Central memory CD8-positive, alpha-beta T cell (primary cell): Measurements from ENCODE around the gene LPP.

ENCODE experiments used
- ATAC-seq: fragments of 150-1000 bp; cut with Tn5 transposase; replicated peaks from 2 replicates; pipeline ENCODE4 v1.10.0; 2022; ENCODE audit warnings: mild to moderate bottlenecking, moderate FRiP score, moderate number of reproducible peaks; ENCODE audit not compliant: poor library complexity, severe bottlenecking; ENCODE audit errors: extremely low read depth
- DNase-seq, 2 donors: peaks; one replicate each; pipeline ENCODE4 v3.0.0; 2021; ENCODE audit warnings: low spot score in 2 of 2
- H3K27ac Mint-ChIP-seq: one replicate; pipeline ENCODE4 v1.8.0; 2022; ENCODE audit warnings: low read depth, mild to moderate bottlenecking, moderate library complexity, mixed read lengths
- H3K27me3 Mint-ChIP-seq: one replicate; pipeline ENCODE4 v1.8.0; 2022; ENCODE audit warnings: mixed read lengths
- H3K36me3 Mint-ChIP-seq: one replicate; pipeline ENCODE4 v1.8.0; 2022; ENCODE audit warnings: mild to moderate bottlenecking, moderate library complexity, mixed read lengths; ENCODE audit not compliant: insufficient read depth
- H3K4me1 Mint-ChIP-seq: one replicate; pipeline ENCODE4 v1.8.0; 2022; ENCODE audit warnings: mixed read lengths
- H3K4me3 Mint-ChIP-seq: one replicate; pipeline ENCODE4 v1.8.0; 2022; ENCODE audit warnings: mild to moderate bottlenecking, moderate library complexity, mixed read lengths
- H3K9me3 Mint-ChIP-seq: one replicate; pipeline ENCODE4 v1.8.0; 2022; ENCODE audit warnings: mixed read lengths

The LPP gene

DNA sequence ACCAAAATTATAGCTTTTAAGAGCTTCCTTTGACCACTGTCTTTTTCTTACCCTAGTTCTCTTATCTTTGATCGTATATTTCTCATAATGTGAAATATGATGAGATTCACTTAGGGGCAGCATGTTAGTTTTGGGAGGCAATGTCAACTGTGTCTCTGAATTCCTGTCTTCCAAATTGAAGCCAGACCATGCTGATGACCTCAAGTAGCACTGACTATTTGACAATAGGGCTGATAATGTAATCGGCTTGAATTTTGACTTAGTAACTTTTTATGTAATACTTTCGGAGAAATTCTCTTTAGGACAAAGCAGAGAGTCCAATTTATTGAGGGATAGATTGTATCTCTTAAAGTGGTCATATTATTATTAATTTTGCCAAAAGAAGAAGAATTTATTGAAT, 722.4 kb downstream of the LPP start:
- no peak overlapping the region for H3K27ac Mint-ChIP-seq
- DNase-seq (no peak), ATAC-seq (no peak)
- peaks cover 23% of the 10 kb centered on the region for H3K36me3 Mint-ChIP-seq
- no peaks in the 10 kb centered on the region for H3K9me3 Mint-ChIP-seq
- H3K4me1 Mint-ChIP-seq: no peaks in the 10 kb centered on the region
- H3K27me3 Mint-ChIP-seq: no peaks in the 10 kb centered on the region
- no peak overlapping the region for H3K4me3 Mint-ChIP-seq

DNA sequence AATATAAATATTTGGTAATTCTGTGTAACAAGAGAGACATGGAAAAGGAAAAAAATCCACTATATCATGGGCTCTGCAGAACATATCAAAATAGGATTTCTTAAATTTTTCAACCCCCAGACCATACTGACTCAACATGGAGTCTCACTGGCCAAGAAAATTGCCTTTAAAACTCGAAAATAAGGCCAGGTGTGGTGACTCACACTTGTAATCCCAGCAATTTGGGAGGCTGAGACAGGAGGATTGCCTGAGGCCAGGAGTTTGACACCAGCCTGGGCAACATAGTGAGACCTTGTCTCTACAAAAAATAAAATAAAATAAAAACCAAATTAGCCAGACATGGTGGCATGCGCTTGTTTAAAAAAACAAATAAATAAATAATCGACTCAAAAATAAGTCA, 723.4 kb downstream of the LPP start:
- H3K4me1 Mint-ChIP-seq: no peaks in the 10 kb centered on the region
- H3K4me3 Mint-ChIP-seq: no peak overlapping the region
- no peak overlapping the region for H3K27ac Mint-ChIP-seq
- H3K36me3 Mint-ChIP-seq: peaks cover 22% of the 10 kb centered on the region
- H3K27me3 Mint-ChIP-seq: no peaks in the 10 kb centered on the region
- no peaks in the 10 kb centered on the region for H3K9me3 Mint-ChIP-seq
- DNase-seq (no peak), ATAC-seq (no peak)

DNA sequence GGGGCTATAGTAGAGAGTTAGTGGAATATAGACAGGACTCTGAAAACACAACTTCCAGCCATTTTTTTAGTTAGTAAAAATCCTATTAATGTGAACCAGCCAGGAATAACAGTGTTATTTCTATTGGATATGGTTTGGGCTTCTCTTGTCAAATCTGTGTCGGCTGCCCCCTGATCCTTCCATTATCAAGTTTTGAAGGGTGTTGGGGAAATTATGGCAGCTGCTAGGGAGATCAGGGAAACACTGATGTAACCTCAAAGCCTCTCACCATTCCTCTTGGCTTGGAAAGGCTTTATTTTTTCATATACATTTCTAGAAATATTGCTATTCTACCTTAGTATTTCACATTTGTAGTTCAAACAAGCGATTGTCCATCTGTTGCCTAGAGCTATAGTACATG, 724.1 kb downstream of the LPP start:
- peaks cover 25% of the 10 kb centered on the region for H3K36me3 Mint-ChIP-seq
- ATAC-seq (no peak), DNase-seq (no peak)
- H3K27me3 Mint-ChIP-seq: no peaks in the 10 kb centered on the region
- H3K4me3 Mint-ChIP-seq: no peak overlapping the region
- no peaks in the 10 kb centered on the region for H3K4me1 Mint-ChIP-seq
- no peaks in the 10 kb centered on the region for H3K9me3 Mint-ChIP-seq
- no peak overlapping the region for H3K27ac Mint-ChIP-seq

DNA sequence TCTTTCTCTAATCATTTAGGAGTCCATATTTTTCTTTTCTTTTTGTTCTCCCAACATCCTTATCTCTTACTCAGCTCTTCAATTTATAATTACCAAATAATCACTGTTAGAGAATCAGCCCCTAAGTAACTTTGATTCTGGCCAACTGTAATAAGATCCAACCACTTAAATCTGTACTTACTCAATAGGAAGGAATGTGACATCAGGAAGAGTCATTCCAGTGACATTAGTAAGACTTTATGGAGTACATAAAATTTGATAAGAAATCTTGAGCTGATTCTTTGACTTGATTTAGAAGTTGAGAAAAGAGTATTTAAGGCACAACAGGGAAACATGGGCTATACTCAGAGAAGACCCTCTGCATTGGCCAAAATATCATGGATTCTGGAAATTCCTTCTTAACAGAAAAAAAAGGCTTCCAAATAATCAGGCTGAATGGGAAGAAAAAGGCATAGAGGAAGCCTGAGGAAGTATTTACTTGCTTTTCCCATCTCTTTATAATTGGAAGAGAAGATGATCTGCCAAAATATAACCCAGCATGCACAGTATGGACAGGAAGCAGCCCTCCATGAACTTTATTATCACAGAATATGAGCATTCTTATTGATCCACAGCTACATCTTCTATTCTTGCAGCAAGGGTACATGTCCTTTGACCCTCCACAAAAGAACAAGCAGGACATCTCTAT, 728.1 kb downstream of the LPP start:
- Mint-ChIP-seq H3K9me3 (no peaks in the 10 kb centered on the region), H3K4me3 (no peak overlapping the region), H3K36me3 (peaks cover 7% of the 10 kb centered on the region), H3K27ac (no peak overlapping the region), H3K4me1 (no peaks in the 10 kb centered on the region), H3K27me3 (no peaks in the 10 kb centered on the region)
- no peak for ATAC-seq
- no peak for DNase-seq

DNA sequence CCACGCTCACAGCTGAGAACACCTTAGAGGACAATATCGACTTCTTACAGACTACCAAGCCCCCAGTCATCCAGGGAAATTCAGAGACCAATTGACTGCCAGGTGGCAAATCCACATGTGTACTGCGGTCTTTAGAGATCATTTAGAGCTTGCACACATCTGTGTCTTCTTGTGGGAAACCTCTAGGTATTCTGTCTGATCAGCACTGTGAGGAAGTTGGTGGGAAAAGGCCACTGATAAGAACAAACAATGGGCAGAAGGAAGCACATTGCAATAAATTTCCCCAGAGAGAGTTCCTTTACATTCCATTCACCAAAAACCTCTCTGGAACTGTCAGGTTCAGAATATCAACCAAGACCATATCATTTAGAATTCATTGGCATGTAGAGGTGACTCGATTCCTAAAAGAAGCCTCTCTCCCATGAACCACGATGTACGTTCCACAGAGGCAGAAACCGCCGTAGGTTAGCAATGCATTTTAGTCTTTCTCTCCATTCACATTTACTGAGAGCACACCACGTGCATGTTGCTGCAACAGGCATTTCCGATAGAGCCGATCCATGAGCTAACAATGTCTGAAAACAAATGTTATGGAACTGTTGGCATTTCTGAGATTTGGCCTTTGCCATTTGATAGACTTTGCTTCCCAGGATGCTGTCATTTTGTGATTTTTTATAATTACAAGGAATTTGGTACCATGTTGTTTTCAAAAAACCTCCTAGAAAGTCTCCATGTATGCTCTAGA, 730.5 kb downstream of the LPP start:
- Mint-ChIP-seq H3K4me1 (no peaks in the 10 kb centered on the region), H3K27me3 (no peaks in the 10 kb centered on the region), H3K36me3 (peaks cover 6% of the 10 kb centered on the region), H3K4me3 (no peak overlapping the region), H3K27ac (no peak overlapping the region), H3K9me3 (no peaks in the 10 kb centered on the region)
- DNase-seq (no peak), ATAC-seq (no peak)

DNA sequence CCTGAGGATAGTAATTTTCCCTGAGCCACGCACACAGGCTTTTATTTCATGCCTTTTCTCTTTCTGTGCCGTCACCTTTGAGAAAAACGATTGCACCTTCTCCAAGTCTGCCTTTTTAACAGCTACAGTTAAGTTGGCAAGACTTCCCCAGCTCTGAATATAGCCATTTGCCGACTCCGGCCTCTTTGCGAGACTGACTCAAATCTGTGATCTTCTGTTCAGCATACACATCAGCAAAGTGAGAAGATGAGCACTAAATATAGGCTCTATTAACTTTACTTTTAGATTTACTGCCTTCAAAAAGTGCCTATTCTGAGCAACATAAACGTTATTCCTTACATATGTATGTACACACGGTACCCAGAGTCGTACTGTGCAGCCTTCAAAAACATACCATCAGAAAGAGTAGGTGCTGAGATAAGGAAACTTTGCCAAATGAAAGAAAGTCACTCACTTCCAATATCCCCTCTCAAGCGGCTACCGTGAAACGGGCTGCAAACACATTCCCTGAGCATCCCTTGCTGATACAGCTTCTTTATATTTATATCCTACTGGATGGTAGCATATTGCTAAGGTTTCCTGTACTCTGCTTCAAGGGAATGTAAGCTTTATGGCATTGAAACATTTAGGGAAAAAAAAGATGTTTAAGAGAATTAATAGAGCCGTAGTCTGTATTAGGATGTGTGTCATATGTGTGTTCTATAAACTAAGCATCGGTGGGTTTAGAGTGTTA, 734.5 kb downstream of the LPP start:
- no peak overlapping the region for H3K27ac Mint-ChIP-seq
- H3K9me3 Mint-ChIP-seq: no peaks in the 10 kb centered on the region
- no peak overlapping the region for H3K4me3 Mint-ChIP-seq
- H3K4me1 Mint-ChIP-seq: no peaks in the 10 kb centered on the region
- H3K36me3 Mint-ChIP-seq: peaks cover 1% of the 10 kb centered on the region
- DNase-seq (no peak), ATAC-seq (no peak)
- H3K27me3 Mint-ChIP-seq: no peaks in the 10 kb centered on the region

DNA sequence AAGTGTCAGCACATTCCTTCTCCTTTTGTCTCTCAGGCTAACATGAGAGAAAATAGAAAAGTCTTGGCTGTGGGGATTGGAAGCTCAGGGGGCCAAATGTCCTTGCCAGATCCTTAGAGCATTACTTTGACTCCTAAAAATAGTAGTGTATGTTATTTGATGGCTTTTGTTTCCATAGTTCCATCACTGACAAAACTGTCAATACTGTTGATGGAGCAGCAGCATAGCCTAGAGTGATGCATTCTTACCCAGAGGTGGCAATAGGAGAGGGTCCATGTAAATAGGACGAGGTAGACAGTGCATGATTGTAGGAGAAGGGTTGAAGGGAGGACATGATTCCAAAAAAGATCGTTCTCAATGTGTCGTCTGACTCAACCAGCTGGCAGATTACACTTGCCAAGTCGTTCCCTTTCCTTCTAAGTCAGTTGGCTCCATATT, 735.1 kb downstream of the LPP start:
- Mint-ChIP-seq H3K36me3 (peaks cover 1% of the 10 kb centered on the region), H3K4me1 (no peaks in the 10 kb centered on the region)
- ATAC-seq: no peak

DNA sequence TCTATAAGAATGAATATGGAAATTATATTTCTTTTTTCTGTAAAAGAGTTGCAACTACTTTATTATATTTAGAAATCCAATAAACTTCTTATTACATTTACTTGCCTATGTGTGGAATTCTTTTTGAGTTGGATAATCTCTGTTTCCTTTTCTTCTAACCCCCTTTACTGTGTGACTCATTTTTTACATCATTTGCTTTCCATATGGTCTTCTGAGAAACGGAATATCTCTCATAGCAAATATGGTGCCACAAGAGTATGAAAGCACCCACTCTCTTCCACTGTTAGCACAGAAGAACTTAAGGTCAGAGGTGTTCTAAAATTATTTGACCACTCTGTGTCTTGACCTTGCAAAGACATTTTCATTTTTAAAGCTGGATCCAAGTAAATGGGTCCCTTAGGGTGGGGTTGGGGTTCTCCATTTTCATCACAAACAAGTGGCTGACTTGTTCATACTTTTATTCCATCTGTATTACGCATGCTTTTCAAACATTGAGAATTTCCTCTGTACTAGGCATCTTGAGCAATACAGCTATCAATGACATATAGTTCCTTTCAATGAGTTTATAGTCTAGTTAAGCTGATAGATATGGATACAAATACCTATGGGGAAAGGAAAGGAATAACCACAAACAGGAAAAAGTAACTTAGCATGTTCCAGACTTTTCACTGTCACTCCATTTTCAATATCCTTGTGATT, 736.8 kb downstream of the LPP start:
- DNase-seq (no peak), ATAC-seq (no peak)
- no peak overlapping the region for H3K4me3 Mint-ChIP-seq
- no peak overlapping the region for H3K27ac Mint-ChIP-seq
- no peaks in the 10 kb centered on the region for H3K9me3 Mint-ChIP-seq
- no peaks in the 10 kb centered on the region for H3K4me1 Mint-ChIP-seq
- no peaks in the 10 kb centered on the region for H3K27me3 Mint-ChIP-seq
- H3K36me3 Mint-ChIP-seq: peaks cover 1% of the 10 kb centered on the region

More for the DNA sequence above, 735.1 kb downstream of the LPP start:
- H3K9me3 Mint-ChIP-seq: no peaks in the 10 kb centered on the region
- DNase-seq: no peak
- no peak overlapping the region for H3K4me3 Mint-ChIP-seq
- H3K27ac Mint-ChIP-seq: no peak overlapping the region
- H3K27me3 Mint-ChIP-seq: no peaks in the 10 kb centered on the region

DNA sequence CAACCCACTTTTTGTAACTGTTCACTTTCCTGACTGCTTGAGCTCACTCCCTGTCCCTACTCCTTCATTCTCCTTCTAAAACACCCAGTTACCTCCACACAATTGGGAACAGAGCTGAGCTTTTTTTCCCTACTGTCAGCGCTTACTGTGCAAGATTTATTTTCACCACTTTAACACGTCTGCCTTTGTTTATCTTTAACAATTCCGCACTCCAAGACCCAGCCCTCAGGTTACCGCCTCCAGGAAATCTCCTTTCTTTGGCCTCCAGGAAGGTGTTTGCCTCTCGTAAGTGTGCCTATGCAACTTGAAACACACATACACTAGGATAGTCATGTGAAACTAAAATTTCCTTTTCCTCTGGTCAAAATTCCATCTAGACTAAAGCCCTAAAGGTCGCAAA, 745.9 kb downstream of the LPP start:
- no peaks in the 10 kb centered on the region for H3K9me3 Mint-ChIP-seq
- no peak overlapping the region for H3K27ac Mint-ChIP-seq
- no peaks in the 10 kb centered on the region for H3K4me1 Mint-ChIP-seq
- no peak overlapping the region for H3K4me3 Mint-ChIP-seq
- DNase-seq: no peak
- ATAC-seq: no peak
- no peaks in the 10 kb centered on the region for H3K27me3 Mint-ChIP-seq
- peaks cover 4% of the 10 kb centered on the region for H3K36me3 Mint-ChIP-seq

DNA sequence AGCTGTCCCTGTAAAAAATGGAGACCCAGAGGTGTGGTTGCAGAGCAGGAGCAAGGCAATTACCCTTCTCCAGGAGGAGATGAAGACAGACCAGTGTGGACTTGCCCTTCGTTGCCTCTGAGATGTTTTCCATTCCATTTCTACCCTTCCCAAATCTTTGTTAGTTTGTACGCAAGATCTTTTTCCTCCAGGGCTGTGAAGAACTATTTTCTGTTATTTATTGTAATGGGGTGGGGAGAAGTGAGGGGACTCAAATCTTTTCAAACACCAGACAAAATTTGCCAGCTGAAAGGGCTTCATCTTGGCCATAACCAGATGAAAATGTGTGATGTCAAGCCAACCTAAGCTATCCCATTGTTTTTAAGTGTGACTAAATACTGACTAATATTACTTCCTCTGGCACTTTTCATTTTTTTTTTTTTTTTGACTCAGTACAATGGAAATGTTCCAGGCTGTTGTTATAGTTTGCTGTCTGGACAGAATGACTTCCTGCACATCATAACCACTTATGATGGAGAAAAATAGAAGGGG, 746.5 kb downstream of the LPP start:
- Mint-ChIP-seq H3K4me1 (no peaks in the 10 kb centered on the region), H3K4me3 (no peak overlapping the region), H3K27ac (no peak overlapping the region), H3K36me3 (peaks cover 4% of the 10 kb centered on the region), H3K9me3 (no peaks in the 10 kb centered on the region), H3K27me3 (no peaks in the 10 kb centered on the region)
- DNase-seq (no peak), ATAC-seq (no peak)

DNA sequence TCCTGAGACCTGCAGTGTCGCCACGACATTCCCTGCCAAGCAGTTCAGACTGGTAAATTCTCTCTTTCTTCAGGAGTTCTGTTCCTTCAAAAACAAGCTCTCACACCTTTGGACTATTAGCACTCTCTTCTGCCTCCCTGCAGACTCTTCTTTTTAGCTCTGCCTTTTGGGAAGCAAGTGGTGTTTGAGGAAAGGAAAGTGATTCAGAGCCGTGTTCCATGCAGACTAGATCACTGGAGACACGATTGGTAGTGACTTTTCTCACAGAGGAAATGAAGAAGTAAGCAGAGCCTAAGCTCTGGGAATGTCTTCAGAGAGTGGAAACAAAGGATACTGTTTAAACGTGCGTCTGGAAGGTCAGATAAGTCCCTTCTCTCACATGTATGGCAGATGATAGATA, 747.2 kb downstream of the LPP start:
- DNase-seq: no peak
- H3K4me3 Mint-ChIP-seq: no peak overlapping the region
- no peak overlapping the region for H3K27ac Mint-ChIP-seq
- H3K9me3 Mint-ChIP-seq: no peaks in the 10 kb centered on the region
- H3K4me1 Mint-ChIP-seq: no peaks in the 10 kb centered on the region
- no peak for ATAC-seq
- no peaks in the 10 kb centered on the region for H3K27me3 Mint-ChIP-seq
- peaks cover 4% of the 10 kb centered on the region for H3K36me3 Mint-ChIP-seq

DNA sequence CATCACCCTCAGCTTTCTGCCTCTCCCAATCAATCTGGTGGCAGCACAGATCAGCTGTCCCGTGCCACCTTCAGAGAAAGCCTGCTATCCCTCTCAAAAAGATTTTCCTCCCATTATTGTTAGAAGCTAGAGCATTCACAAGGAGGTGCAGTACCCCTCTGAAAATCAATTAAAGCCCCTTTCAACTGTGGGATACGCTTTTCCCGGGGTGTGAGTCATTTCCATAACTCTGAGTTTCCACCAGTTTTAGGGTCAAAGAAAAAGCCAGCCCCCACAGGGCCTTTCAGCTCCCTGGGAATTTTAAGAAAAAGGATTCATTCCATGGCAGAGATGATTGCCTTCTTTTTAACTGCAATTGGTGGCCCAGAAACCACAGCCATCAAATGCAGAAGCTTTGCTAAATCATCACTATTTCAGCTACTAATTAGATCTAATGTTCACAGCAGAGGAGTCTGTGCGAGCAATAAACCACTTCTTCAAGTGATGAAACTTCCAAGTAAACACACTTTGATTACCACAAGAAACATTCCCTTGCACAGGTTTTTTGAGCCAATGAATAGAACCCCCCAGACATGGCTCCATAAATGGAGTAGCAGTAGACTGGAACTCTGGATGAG, 747.8 kb downstream of the LPP start:
- ATAC-seq: no peak
- H3K9me3 Mint-ChIP-seq: no peaks in the 10 kb centered on the region
- no peaks in the 10 kb centered on the region for H3K27me3 Mint-ChIP-seq
- no peaks in the 10 kb centered on the region for H3K4me1 Mint-ChIP-seq
- DNase-seq: no peak
- no peak overlapping the region for H3K4me3 Mint-ChIP-seq
- H3K36me3 Mint-ChIP-seq: peaks cover 4% of the 10 kb centered on the region
- H3K27ac Mint-ChIP-seq: no peak overlapping the region
